Measurements from ENCODE around the gene PLEKHA1.

PLEKHA1 gene

DNA sequence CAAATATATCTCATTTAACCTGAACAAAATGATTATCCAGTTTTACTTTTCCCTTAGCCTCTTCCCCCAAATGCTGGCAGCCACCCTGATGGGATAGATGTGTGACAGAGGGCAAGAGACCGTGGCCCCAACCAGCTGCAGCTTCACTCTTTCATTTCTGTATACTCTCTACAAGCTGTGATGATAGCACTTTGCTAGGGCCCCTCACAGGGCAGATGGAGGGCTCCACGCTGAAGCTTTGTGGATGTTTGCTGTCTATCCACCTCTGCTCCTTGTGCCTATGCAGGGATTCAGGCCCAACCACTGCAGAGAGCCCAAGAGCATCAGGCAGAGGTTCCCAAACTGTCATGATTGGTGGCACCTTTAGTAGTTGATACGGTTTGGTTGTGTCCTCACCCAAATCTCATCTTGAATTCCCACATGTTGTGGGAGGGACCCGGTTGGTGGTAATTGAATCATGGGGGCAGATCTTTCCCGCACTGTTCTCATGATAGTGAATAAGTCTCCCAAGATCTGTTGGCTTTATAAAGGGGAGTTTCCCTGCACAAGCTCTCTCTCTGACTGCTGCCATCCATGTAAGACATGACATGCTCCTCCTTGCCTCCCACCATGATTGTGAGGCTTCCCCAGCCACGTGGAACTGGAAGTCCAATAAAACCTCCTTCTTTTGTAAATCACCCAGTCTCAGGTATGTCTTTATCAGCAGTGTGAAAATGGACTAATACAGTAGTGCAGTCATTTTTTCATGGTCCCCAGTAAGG lies 107.0 kb downstream of the PLEKHA1 start:
- DNase-seq = no peak
